ENCODE data around the gene MED15. TPM values are rescaled to one million over a fixed set of nuclear protein-coding genes. Genes with fewer than 3 reads are reported as not detected.

MED15 gene
- total and polyA plus RNA-seq, 2 of the 4 experiments (the other 2 are of a cell fraction) = 19.0 to 68.8 TPM

DNA sequence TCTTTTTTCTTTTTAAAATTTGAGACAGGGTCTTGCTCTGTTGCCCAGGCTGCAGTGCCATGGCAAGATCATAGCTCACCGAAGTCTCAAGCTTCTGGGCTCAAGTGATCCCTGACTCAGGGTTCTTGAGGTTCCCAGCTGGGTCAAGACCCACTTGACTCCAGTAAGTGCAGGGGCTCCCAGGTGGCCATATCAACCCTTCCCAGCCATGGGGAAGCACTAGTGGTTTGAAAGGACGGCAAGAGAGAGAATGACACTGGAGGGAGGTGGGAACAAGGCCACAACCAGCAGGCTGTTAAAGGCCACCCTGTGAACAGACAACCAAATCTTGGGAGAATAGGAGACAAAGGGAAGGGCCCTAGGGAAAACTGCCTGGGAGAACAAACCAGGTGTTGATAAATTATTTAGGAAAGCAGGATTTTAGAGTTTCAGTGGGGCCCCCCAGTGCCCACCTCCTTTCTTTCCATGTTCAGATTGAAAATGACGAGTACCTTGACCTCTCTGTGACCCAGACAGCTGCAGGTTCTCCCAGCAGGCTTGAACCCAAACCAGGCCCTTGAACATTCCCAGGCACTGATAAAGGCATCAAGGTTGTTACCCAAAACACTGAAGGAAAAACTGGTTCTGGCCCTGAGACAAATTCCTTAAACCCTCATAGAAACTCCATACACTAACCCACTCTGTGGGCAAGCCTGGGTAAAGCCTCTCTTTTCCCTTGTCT lies 40.6 kb upstream of the MED15 start:
- TF ChIP-seq MXI1 (IDR thresholded peaks at IDR 0.05; ENCODE audit: borderline replicate concordance, low read depth, low read length) (no peak), CEBPB (IDR thresholded peaks at IDR 0.05; ENCODE audit: low read depth, low read length) (no peak), RCOR1 (IDR thresholded peaks at IDR 0.05; ENCODE audit: insufficient replicate concordance, low read length) (no peak), RAD21 (IDR thresholded peaks at IDR 0.05; ENCODE audit: low read length) (no peak), POLR2A (IDR thresholded peaks at IDR 0.05; ENCODE audit: low read depth, low read length) (no peak), MAFK (IDR thresholded peaks at IDR 0.05; ENCODE audit: low read depth, low read length) (no peak), CHD1 (IDR thresholded peaks at IDR 0.05; ENCODE audit: low read depth, low read length) (no peak), SMC3 (IDR thresholded peaks at IDR 0.05; ENCODE audit: low read depth, low read length) (no peak), BHLHE40 (IDR thresholded peaks at IDR 0.05; ENCODE audit: low read depth, low read length) (no peak), FOS (IDR thresholded peaks at IDR 0.05; ENCODE audit: low read depth, low read length) (no peak), RFX5 (IDR thresholded peaks at IDR 0.05; ENCODE audit: low read depth, low read length) (no peak), NFE2L2 (IDR thresholded peaks at IDR 0.05; ENCODE audit: low read depth, low read length) (no peak)
- TF ChIP-seq, protein P1, sequence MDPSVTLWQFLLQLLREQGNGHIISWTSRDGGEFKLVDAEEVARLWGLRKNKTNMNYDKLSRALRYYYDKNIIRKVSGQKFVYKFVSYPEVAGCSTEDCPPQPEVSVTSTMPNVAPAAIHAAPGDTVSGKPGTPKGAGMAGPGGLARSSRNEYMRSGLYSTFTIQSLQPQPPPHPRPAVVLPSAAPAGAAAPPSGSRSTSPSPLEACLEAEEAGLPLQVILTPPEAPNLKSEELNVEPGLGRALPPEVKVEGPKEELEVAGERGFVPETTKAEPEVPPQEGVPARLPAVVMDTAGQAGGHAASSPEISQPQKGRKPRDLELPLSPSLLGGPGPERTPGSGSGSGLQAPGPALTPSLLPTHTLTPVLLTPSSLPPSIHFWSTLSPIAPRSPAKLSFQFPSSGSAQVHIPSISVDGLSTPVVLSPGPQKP (IDR thresholded peaks at IDR 0.05; ENCODE audit: borderline replicate concordance, low read depth, low read length) = no peak
- TF ChIP-seq, protein P2, sequence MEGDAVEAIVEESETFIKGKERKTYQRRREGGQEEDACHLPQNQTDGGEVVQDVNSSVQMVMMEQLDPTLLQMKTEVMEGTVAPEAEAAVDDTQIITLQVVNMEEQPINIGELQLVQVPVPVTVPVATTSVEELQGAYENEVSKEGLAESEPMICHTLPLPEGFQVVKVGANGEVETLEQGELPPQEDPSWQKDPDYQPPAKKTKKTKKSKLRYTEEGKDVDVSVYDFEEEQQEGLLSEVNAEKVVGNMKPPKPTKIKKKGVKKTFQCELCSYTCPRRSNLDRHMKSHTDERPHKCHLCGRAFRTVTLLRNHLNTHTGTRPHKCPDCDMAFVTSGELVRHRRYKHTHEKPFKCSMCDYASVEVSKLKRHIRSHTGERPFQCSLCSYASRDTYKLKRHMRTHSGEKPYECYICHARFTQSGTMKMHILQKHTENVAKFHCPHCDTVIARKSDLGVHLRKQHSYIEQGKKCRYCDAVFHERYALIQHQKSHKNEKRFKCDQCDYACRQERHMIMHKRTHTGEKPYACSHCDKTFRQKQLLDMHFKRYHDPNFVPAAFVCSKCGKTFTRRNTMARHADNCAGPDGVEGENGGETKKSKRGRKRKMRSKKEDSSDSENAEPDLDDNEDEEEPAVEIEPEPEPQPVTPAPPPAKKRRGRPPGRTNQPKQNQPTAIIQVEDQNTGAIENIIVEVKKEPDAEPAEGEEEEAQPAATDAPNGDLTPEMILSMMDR (conservative IDR thresholded peaks at IDR 0.05; ENCODE audit: low read depth, low read length) = no peak
- TF ChIP-seq, protein P3, sequence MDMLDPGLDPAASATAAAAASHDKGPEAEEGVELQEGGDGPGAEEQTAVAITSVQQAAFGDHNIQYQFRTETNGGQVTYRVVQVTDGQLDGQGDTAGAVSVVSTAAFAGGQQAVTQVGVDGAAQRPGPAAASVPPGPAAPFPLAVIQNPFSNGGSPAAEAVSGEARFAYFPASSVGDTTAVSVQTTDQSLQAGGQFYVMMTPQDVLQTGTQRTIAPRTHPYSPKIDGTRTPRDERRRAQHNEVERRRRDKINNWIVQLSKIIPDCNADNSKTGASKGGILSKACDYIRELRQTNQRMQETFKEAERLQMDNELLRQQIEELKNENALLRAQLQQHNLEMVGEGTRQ (IDR thresholded peaks at IDR 0.05; ENCODE audit: low read depth, low read length) = no peak
- H3K4me3 ChIP-seq (ENCODE audit: insufficient read depth, low read depth, low read length) = no peak overlapping the region
- CTCF ChIA-PET = no interaction called here

More for the DNA sequence above, 40.6 kb upstream of the MED15 start:
- H3K9me3 ChIP-seq (ENCODE audit: control insufficient read depth, insufficient read depth, low read length) = no peaks in the 10 kb centered on the region
- H2BK20ac ChIP-seq (ENCODE audit: low read depth, low read length) = no peak overlapping the region
- H3K23ac ChIP-seq (ENCODE audit: low read depth, low read length) = no peak overlapping the region
- H2BK15ac ChIP-seq (ENCODE audit: low read depth, low read length) = no peak overlapping the region
- H3K27me3 ChIP-seq (ENCODE audit: control insufficient read depth, insufficient read depth, low read length) = no peaks in the 10 kb centered on the region
- H3K9ac ChIP-seq (ENCODE audit: low read depth, low read length) = no peak overlapping the region
- no TSS peak for BruUV-seq (replicated peaks)
- intact Hi-C loops (cut with micrococcal nuclease) = no loop called here
- POLR2A ChIA-PET (ENCODE audit: unreplicated experiment) = no interaction called here
- H2AK5ac ChIP-seq (ENCODE audit: low read depth, low read length) = no peak overlapping the region
- H4K20me1 ChIP-seq (ENCODE audit: insufficient read depth, low read length) = no peaks in the 10 kb centered on the region; the same call in 1 of the 2 replicates
- no peak overlapping the region for H4K5ac ChIP-seq (ENCODE audit: low read depth, low read length)
- no peak overlapping the region for H3K4me2 ChIP-seq (ENCODE audit: low read depth, low read length)
- no peak overlapping the region for H2BK5ac ChIP-seq (ENCODE audit: low read depth, low read length, poor library complexity, severe bottlenecking)
- H3K4ac ChIP-seq (ENCODE audit: low read depth, low read length) = no peak overlapping the region
- 88% methylated on average over 2 of the region's 3 CpGs; no CpG with 5 or more reads in 1 of the 2 experiments for WGBS, 2 experiments (ENCODE audit: extremely low coverage in 2 of 2, insufficient read length in 1 of 2)
- no peak overlapping the region for H3K27ac ChIP-seq (ENCODE audit: insufficient read depth, low read length)
- H2AK9ac ChIP-seq (replicated peaks; ENCODE audit: low read depth, low read length, poor library complexity) = no peak overlapping the region
- no peak for ATAC-seq (ENCODE audit: low read depth)
- H3K18ac ChIP-seq (ENCODE audit: low read depth, low read length) = no peak overlapping the region
- H3K79me1 ChIP-seq (ENCODE audit: low read depth in 1 of 2, low read length in 2 of 2) = peaks cover 0 to 11% of the 10 kb centered on the region in 2 experiments; a peak in 1 of 4 replicates
- H3K36me3 ChIP-seq (ENCODE audit: control insufficient read depth, insufficient read depth, low read length) = peaks cover 53% of the 10 kb centered on the region
- H2BK120ac ChIP-seq (ENCODE audit: low read depth, low read length) = no peak overlapping the region
- no peak overlapping the region for H4K91ac ChIP-seq (ENCODE audit: insufficient read depth, low read depth, low read length)
- no peak for DNase-seq
- dilution Hi-C loops (cut with HindIII; ENCODE audit: low sequenced_read_pairs, unreplicated experiment) = no loop called here
- H4K8ac ChIP-seq (ENCODE audit: low read depth in 2 of 2, low read length in 2 of 2) = no peak overlapping the region
- H3K4me1 ChIP-seq (ENCODE audit: control insufficient read depth, insufficient read depth, low read length) = no peaks in the 10 kb centered on the region
- no peak overlapping the region for H3K56ac ChIP-seq (ENCODE audit: extremely low read depth, insufficient read depth, low read length)
- peaks cover 11% of the 10 kb centered on the region; the same call in 1 of the 2 replicates for H3K9me1 ChIP-seq (ENCODE audit: insufficient read depth, low read length)
- in situ Hi-C loops (cut with MboI; ENCODE audit: low sequenced_read_pairs) = loop anchor here (10.0 kb wide), 1 partner anchor 52 kb away; no protein-coding TSS in a partner anchor
- H3K14ac ChIP-seq (replicated peaks; ENCODE audit: low read depth, low read length) = no peak overlapping the region
- no peak overlapping the region for H2AFZ ChIP-seq (replicated peaks; ENCODE audit: low read length, poor library complexity)

Measured in IMR-90 (cell line).